Measurements from ENCODE around the gene PTN. TPM values are rescaled to one million over a fixed set of nuclear protein-coding genes. Genes with fewer than 3 reads are reported as not detected.

PTN gene, protein sequence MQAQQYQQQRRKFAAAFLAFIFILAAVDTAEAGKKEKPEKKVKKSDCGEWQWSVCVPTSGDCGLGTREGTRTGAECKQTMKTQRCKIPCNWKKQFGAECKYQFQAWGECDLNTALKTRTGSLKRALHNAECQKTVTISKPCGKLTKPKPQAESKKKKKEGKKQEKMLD
- 26.6 and 34.3 TPM in 2 replicates for total RNA-seq

DNA sequence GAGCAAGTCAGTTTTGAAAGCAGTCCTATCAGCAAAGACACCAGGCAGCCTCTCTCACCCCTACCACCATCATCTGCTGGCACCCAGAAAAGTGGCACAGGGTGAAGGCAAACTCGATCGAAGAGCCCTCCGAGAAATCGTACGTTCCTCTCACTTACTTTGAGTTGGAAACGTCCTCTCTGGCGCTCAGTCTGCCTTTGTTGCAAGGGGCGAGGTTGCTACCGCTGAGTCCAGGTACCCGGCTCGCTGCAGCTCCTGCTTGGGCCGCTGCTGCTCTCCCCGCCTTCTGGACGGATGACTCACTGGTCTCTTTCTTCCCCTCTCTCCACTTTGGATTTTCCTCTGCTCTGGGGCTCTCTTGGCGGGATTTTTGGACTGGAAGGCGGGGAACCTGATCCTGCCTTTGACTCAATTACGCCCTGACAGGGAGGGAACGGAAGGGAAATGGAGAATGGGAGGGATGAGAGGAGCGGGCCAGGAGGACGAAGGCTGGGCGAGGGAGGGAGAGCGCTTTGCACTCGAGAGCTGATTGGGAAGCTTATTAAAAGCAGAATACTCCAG, at the start of gene PTN:
Gene PTN (minus strand): TSS at position 453 of the 561 bp plus-strand sequence. CDS start 88,760 bp downstream, outside the sequence.

All from bronchus fibroblast of lung (primary cell).